SKM-1 treated with dmso at 0.1 percent for 144 hours (cell line): Measurements from ENCODE around the gene CCT3.
"Not testable (repeated sequence)": the region's sequence is repeated elsewhere in the genome, so short reads cannot be mapped to it uniquely, and the experiment has no call there.

Source experiments
- DNase-seq: peaks from one replicate; lab custom pipeline; 2025; ENCODE audit not compliant: unreplicated experiment; lab: John Stamatoyannopoulos, UW

The CCT3 gene

GRCh38 chr1:156337052-156337887 lies 822 bp downstream of the CCT3 start:
- no peak for DNase-seq

- DNase-seq: peak; percentile 32
Measured at GRCh38 chr1:156336242-156336641, 1.9 kb downstream of the CCT3 start.

GRCh38 chr1:156323179-156323578 lies 14.9 kb downstream of the CCT3 start:
- DNase-seq: not testable (repeated sequence)

GRCh38 chr1:156320560-156320959 lies 17.5 kb downstream of the CCT3 start:
- no peak for DNase-seq

GRCh38 chr1:156319664-156320063 lies 18.4 kb downstream of the CCT3 start:
- peak; percentile 24 for DNase-seq

- no peak for DNase-seq
Measured at GRCh38 chr1:156316909-156317308, 21.2 kb downstream of the CCT3 start.

- DNase-seq: no peak
Measured at GRCh38 chr1:156310962-156311361, 27.1 kb downstream of the CCT3 start.

- DNase-seq: no peak
Measured at GRCh38 chr1:156308078-156308477, 30.0 kb downstream of the CCT3 start.

GRCh38 chr1:156305215-156305614 lies 32.9 kb downstream of the CCT3 start:
- no peak for DNase-seq

- no peak for DNase-seq
Measured at GRCh38 chr1:156303241-156303640, 34.9 kb downstream of the CCT3 start.

GRCh38 chr1:156298852-156299357 lies 39.2 kb downstream of the CCT3 start, which contains the start of gene VHLL:
Gene VHLL, minus strand, starts transcription at chr1:156299307. Its CDS starts 118 bp downstream, at chr1:156299189.
- DNase-seq: no peak

- no peak for DNase-seq
Measured at GRCh38 chr1:156295391-156295947, 42.6 kb downstream of the CCT3 start, which contains the start of gene GLMP. Gene GLMP, minus strand, starts transcription at chr1:156295679. Its CDS starts 34 bp downstream, at chr1:156295645.

- DNase-seq: no peak
Measured at GRCh38 chr1:156293895-156294294, 44.2 kb downstream of the CCT3 start.

GRCh38 chr1:156293098-156293434 lies 45.0 kb downstream of the CCT3 start:
- DNase-seq: no peak

- no peak for DNase-seq
Measured at GRCh38 chr1:156291226-156292061, 46.6 kb downstream of the CCT3 start.

GRCh38 chr1:156289857-156290256 lies 48.2 kb downstream of the CCT3 start:
- no peak for DNase-seq

GRCh38 chr1:156286061-156286460 lies 52.0 kb downstream of the CCT3 start:
- DNase-seq: no peak

- DNase-seq: no peak
Measured at GRCh38 chr1:156285437-156285836, 52.7 kb downstream of the CCT3 start.

- no peak for DNase-seq
Measured at GRCh38 chr1:156284757-156285156, 53.3 kb downstream of the CCT3 start.

- no peak for DNase-seq
Measured at GRCh38 chr1:156284112-156284511, 54.0 kb downstream of the CCT3 start, which contains the start of gene TMEM79. Gene TMEM79, plus strand, starts transcription at chr1:156284325. Its CDS starts 902 bp downstream, at chr1:156285227.

GRCh38 chr1:156283521-156283920 lies 54.6 kb downstream of the CCT3 start:
- DNase-seq: no peak
